T47D (cell line): ENCODE data around the gene CAMK2D.

Source experiments
- DNase-seq, 2 experiments: peaks; one replicate each; pipeline versions ENCODE4 v3.0.0 to v3.0.0-alpha.2; 2011 to 2012; ENCODE audit warnings: low read depth in 1 of 2, low spot score in 1 of 2
- JUND ChIP-seq: IDR thresholded peaks from 2 replicates; pipeline ENCODE4 v1.6.1; 2012; ENCODE audit warnings: low read depth
- in situ Hi-C: cut with HindIII; loops from 2 replicates; pipeline ENCODE4 v1.10.0; 2016; ENCODE audit warnings: low sequenced_read_pairs, low pct_unique_long_range_greater_than_20kb

The CAMK2D gene

GRCh38 chr4:113442826-113443225 is 318.7 kb downstream of the CAMK2D start:
- DNase-seq: no peak
- TF ChIP-seq JUND: no peak
- in situ Hi-C loops: no loop called here

- no peak for TF ChIP-seq JUND
- in situ Hi-C loops: no loop called here
- DNase-seq: peak in 1 of 2 experiments; percentile 12
Observed at GRCh38 chr4:113440371-113440770, 321.2 kb downstream of the CAMK2D start.

GRCh38 chr4:113438596-113438995 is 322.9 kb downstream of the CAMK2D start:
- TF ChIP-seq JUND: no peak
- no peak for DNase-seq
- in situ Hi-C loops: no loop called here

- in situ Hi-C loops: no loop called here
- no peak for TF ChIP-seq JUND
Observed at GRCh38 chr4:113437129-113437528, 324.4 kb downstream of the CAMK2D start.

GRCh38 chr4:113436360-113436759 is 325.2 kb downstream of the CAMK2D start:
- in situ Hi-C loops: no loop called here
- no peak for TF ChIP-seq JUND
- DNase-seq: no peak

More at GRCh38 chr4:113437129-113437528, 324.4 kb downstream of the CAMK2D start:
- no peak for DNase-seq

GRCh38 chr4:113435893-113436292 is 325.6 kb downstream of the CAMK2D start:
- DNase-seq: no peak
- in situ Hi-C loops: no loop called here
- no peak for TF ChIP-seq JUND

- TF ChIP-seq JUND: no peak
- DNase-seq: no peak
- in situ Hi-C loops: no loop called here
Observed at GRCh38 chr4:113434247-113434587, 327.3 kb downstream of the CAMK2D start.

- in situ Hi-C loops: no loop called here
- no peak for TF ChIP-seq JUND
- DNase-seq: no peak
Observed at GRCh38 chr4:113433536-113434246, 327.8 kb downstream of the CAMK2D start.

GRCh38 chr4:113433116-113433515 is 328.4 kb downstream of the CAMK2D start:
- no peak for TF ChIP-seq JUND
- DNase-seq: no peak
- in situ Hi-C loops: no loop called here

GRCh38 chr4:113423631-113424030 is 337.9 kb downstream of the CAMK2D start:
- no peak for DNase-seq
- in situ Hi-C loops: no loop called here

GRCh38 chr4:113420938-113421337 is 340.6 kb downstream of the CAMK2D start:
- no peak for TF ChIP-seq JUND
- no peak for DNase-seq
- in situ Hi-C loops: no loop called here

More at GRCh38 chr4:113423631-113424030, 337.9 kb downstream of the CAMK2D start:
- TF ChIP-seq JUND: no peak

- in situ Hi-C loops: no loop called here
- no peak for DNase-seq
- no peak for TF ChIP-seq JUND
Observed at GRCh38 chr4:113419631-113420030, 341.9 kb downstream of the CAMK2D start.

- in situ Hi-C loops: no loop called here
- DNase-seq: peak in 1 of 2 experiments; percentile 40
- TF ChIP-seq JUND: no peak
Observed at GRCh38 chr4:113411496-113411938, 350.0 kb downstream of the CAMK2D start.

- no peak for TF ChIP-seq JUND
- in situ Hi-C loops: no loop called here
- no peak for DNase-seq
Observed at GRCh38 chr4:113410686-113411085, 350.9 kb downstream of the CAMK2D start.
